K562 (cell line): ENCODE data around the gene ISM1. TPM values are rescaled to one million over a fixed set of nuclear protein-coding genes. Genes with fewer than 3 reads are reported as not detected.

Experiments
- ATAC-seq: fragments of 200-7000 bp; cut with Tn5 transposase; 3 replicates; pipeline ENCODE4 v1.9.1; 2020; ENCODE audit warnings: moderate library complexity
- BruUV-seq: library from RNA; stranded (reverse); fragments of 400-500 nt; replicated peaks from 2 replicates; lab custom pipeline; 2021; lab: Mats Ljungman, UMichigan
- CTCF ChIA-PET: fragments of 300-600 bp; formaldehyde crosslinking; extraction: SDS; loops from one replicate; lab custom pipeline; 2021; ENCODE audit warnings: low intra/inter-chr PET ratio; lab: Yijun Ruan, JAX
- POLR2A ChIA-PET: fragments of 300-600, 350-650 bp; sonication (Branson Sonifier 250); formaldehyde crosslinking; extraction: SDS; loops from one replicate; lab custom pipeline; 2021; ENCODE audit warnings: antibody characterized with exemption, inconsistent platforms; lab: Yijun Ruan, JAX
- DNase-seq, 4 experiments: peaks; one replicate each; pipeline versions ENCODE4 v3.0.0 to v3.0.0-alpha.2; 2011 to 2018; ENCODE audit warnings: low spot score in 3 of 4, mixed read lengths in 3 of 4; ENCODE audit errors: extremely low read depth in 1 of 4
- FAIRE-seq: peaks from 2 replicates; lab custom pipeline; 2011; peaks lifted over from hg19 to GRCh38; lab: Jason Lieb, UNC
- H2AFZ ChIP-seq: 2 replicates; pipeline ENCODE4 v1.6.0; 2011; ENCODE audit warnings: low read depth, low read length, control low read depth, inconsistent platforms
- H3K27ac ChIP-seq: fragments of 200-600 bp; 3 replicates; pipeline ENCODE4 v1.8.0; 2011; ENCODE audit warnings: low read depth, mild to moderate bottlenecking, control low read depth, inconsistent platforms, low read length, moderate library complexity, mixed read lengths; ENCODE audit errors: extremely low read depth
- H3K27me3 ChIP-seq, 2 experiments: fragments of 300-600 bp in 1 of 2; 2 replicates in 1 of 2; 3 replicates in 1 of 2; pipeline versions ENCODE4 v1.6.0 to v1.8.0; 2011; ENCODE audit warnings: inconsistent platforms in 2 of 2, low read length in 2 of 2, mild to moderate bottlenecking in 1 of 2, mixed read lengths in 1 of 2, moderate library complexity in 1 of 2; ENCODE audit not compliant: control insufficient read depth in 2 of 2, insufficient read depth in 2 of 2
- H3K36me3 ChIP-seq: fragments of 300-600 bp; 3 replicates; pipeline ENCODE4 v1.8.0; 2011; ENCODE audit warnings: mild to moderate bottlenecking, low read length, inconsistent platforms; ENCODE audit not compliant: control insufficient read depth, insufficient read depth
- H3K4me1 ChIP-seq, 2 experiments: fragments of 200-600 bp in 1 of 2; replicated peaks in 1 of 2; 2 replicates in 1 of 2; 3 replicates in 1 of 2; pipeline versions ENCODE4 v1.5.1 to v1.8.0; 2011; ENCODE audit warnings: inconsistent platforms in 2 of 2, low read length in 2 of 2, mild to moderate bottlenecking in 1 of 2, mixed read lengths in 1 of 2, moderate library complexity in 1 of 2; ENCODE audit not compliant: control insufficient read depth in 2 of 2, insufficient read depth in 2 of 2
- H3K4me2 ChIP-seq: 2 replicates; pipeline ENCODE4 v1.6.1; 2011; ENCODE audit warnings: low read length, control low read depth, inconsistent platforms, mixed read lengths; ENCODE audit not compliant: insufficient read depth
- H3K4me3 ChIP-seq: fragments of 200-600 bp; sonication (generic), shearing (Covaris generic); 2 replicates; pipeline ENCODE4 v1.5.1; 2016; ENCODE audit warnings: control low read depth, inconsistent platforms
- H3K79me2 ChIP-seq: fragments of 200-600 bp; 3 replicates; pipeline ENCODE4 v1.8.0; 2011; ENCODE audit warnings: low read length, inconsistent platforms; ENCODE audit not compliant: control insufficient read depth, insufficient read depth
- H3K9ac ChIP-seq, 2 experiments: 2 replicates each; pipeline versions ENCODE4 v1.6.0 to v1.6.1; 2011; ENCODE audit warnings: low read depth in 2 of 2, low read length in 2 of 2, control low read depth in 1 of 2, inconsistent platforms in 1 of 2, mild to moderate bottlenecking in 1 of 2, mixed read lengths in 1 of 2; ENCODE audit not compliant: insufficient read depth in 1 of 2
- H3K9me1 ChIP-seq: one replicate; pipeline ENCODE4 v1.6.0; 2011; ENCODE audit warnings: inconsistent platforms, mild to moderate bottlenecking, low read length, moderate library complexity; ENCODE audit not compliant: control insufficient read depth, insufficient read depth
- H3K9me3 ChIP-seq: replicated peaks from 2 replicates; pipeline ENCODE4 v1.5.1; 2011; ENCODE audit warnings: low read depth, low read length, inconsistent platforms; ENCODE audit not compliant: control insufficient read depth, insufficient read depth
- H4K20me1 ChIP-seq: replicated peaks from 2 replicates; pipeline ENCODE4 v1.6.1; 2011; ENCODE audit warnings: low read length, inconsistent platforms, mixed read lengths; ENCODE audit not compliant: control insufficient read depth, insufficient read depth
- BCOR ChIP-seq: fragments of 450-650 bp; IDR thresholded peaks from 2 replicates; pipeline ENCODE4 v1.6.1; 2016
- E2F8 ChIP-seq: fragments of 450-650 bp; IDR thresholded peaks from 2 replicates; pipeline ENCODE4 v1.7.1; 2018; ENCODE audit warnings: mild to moderate bottlenecking, low read depth; ENCODE audit not compliant: partially characterized antibody
- FOXP1 ChIP-seq: sonication (generic); formaldehyde crosslinking; IDR thresholded peaks from 2 replicates; pipeline ENCODE4 v1.8.0; 2022; ENCODE audit warnings: mild to moderate bottlenecking, missing genetic modification reagents
- GABPB1 ChIP-seq: sonication (generic); formaldehyde crosslinking; IDR thresholded peaks from 2 replicates; pipeline ENCODE4 v1.8.0; 2022; ENCODE audit warnings: mild to moderate bottlenecking, missing genetic modification reagents
- MIER1 ChIP-seq: fragments of 450-650 bp; IDR thresholded peaks from 2 replicates; pipeline ENCODE4 v1.6.1; 2016; ENCODE audit warnings: antibody characterized with exemption, mild to moderate bottlenecking, low read depth
- NELFE ChIP-seq: IDR thresholded peaks from 2 replicates; pipeline ENCODE4 v1.6.1; 2011; ENCODE audit warnings: mild to moderate bottlenecking; ENCODE audit not compliant: insufficient read depth, insufficient read length
- UBTF ChIP-seq, 2 experiments: IDR thresholded peaks; 2 replicates each; pipeline ENCODE4 v1.6.1; 2012; ENCODE audit warnings: improper control_type of control experiment in 2 of 2, low read depth in 2 of 2, low read length in 2 of 2, borderline replicate concordance in 1 of 2
- ZNF561 ChIP-seq: fragments of 450-650 bp; formaldehyde crosslinking; conservative IDR thresholded peaks from 2 replicates; pipeline ENCODE4 v1.4.0; 2020; ENCODE audit warnings: mild to moderate bottlenecking, moderate library complexity
- ZNF717 ChIP-seq: fragments of 250-450 bp; sonication (Bioruptor Pico); IDR thresholded peaks from 2 replicates; pipeline ENCODE4 v1.5.0; 2021
- WGBS: fragments of 100-300 bp; shearing (Covaris generic); methylation state at CpG from one replicate; pipeline ENCODE4 v1.1.6; 2016; ENCODE audit warnings: low coverage, mixed read lengths; ENCODE audit not compliant: insufficient coverage; ENCODE audit errors: missing lambda C conversion rate; 5-methylcytosine and 5-hydroxymethylcytosine counted together
- in situ Hi-C: fragments of 300-500 bp; cut with MboI; formaldehyde crosslinking; loops from 4 replicates; pipeline ENCODE4 v1.15.0; 2018; ENCODE audit warnings: inconsistent platforms, mixed read lengths
- intact Hi-C: fragments of 100-400 bp; cut with micrococcal nuclease; formaldehyde crosslinking; loops from 2 replicates; pipeline ENCODE4 v1.14.2; 2022
- polyA plus RNA-seq, 8 experiments: library from polyadenylated mRNA; depleted of rRNA in 4 of 8; stranded (reverse) in 5 of 8; unstranded in 3 of 8; fragments of >200 nt; fragmentation: Nextera tagmentation in 2 of 8; fragmentation: Illumina TruSeq in 1 of 8; extraction: Ambion mirVana in 2 of 8; extraction: Trizol in 1 of 8; gene quantifications; 2 replicates each; pipeline versions ENCODE4 v1.2.1 to v1.2.3, GENCODE V29; 2011 to 2014; ENCODE audit warnings: inconsistent platforms in 1 of 8, missing spikeins in 1 of 8
- total RNA-seq, 7 experiments: library from RNA; depleted of rRNA in 6 of 7; stranded (reverse); fragments of >200 nt in 6 of 7; fragmentation: Illumina TruSeq in 2 of 7; extraction: Trizol in 2 of 7; gene quantifications; 2 replicates each; pipeline versions ENCODE4 v1.2.1 to v1.2.3, GENCODE V29; 2011 to 2021; ENCODE audit warnings: low replicate concordance in 1 of 7

ISM1 gene
- total and polyA plus RNA-seq, 9 of the 15 experiments (the other 6 are each of a cell fraction or from before 2014, with no cell fraction given): not detected

DNA sequence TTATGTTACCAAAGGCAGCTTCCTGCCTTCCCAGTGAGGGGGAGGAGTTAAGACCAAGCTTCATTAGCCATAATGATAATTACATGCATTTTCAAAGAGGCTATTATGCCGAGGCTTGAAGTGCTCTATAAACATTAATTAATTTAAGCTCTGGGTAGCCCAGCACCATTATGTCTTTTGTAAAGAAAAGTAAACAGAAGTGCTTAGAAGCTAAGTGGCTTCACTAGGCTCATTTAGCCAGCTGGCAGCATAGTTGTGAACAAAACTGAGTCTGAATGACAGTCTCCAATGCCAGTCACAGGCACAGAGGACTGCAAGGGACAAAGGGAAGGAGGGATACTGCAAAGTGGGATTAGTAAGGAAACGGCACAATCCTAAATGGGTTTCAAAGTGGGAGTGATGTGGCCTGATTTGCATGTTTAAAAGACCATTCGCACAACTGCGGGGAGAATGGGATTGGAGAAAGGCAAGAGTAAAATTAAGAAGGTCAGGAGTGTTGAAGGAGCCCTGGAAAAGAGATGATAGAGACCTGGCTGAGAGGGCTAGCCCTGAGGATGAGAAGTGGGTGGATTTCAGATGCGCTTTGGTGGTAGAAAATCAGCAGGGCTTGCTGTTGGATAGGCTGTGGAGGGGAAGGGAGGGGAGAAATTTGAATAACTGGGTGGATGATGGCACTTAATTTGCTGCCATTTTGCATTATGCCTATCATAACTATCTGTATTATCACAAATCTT, 20.1 kb upstream of the ISM1 start:
- ChIA-PET POLR2A (no interaction called here), CTCF (no interaction called here)
- no peak overlapping the region for H3K4me2 ChIP-seq
- H3K9me1 ChIP-seq: no peaks in the 10 kb centered on the region
- intact Hi-C loops (no loop called here), in situ Hi-C loops (no loop called here)
- WGBS: 0% methylated on average over 4 of the region's 5 CpGs
- no peaks in the 10 kb centered on the region for H3K9me3 ChIP-seq
- TF ChIP-seq ZNF561 (CRISPR knock-in tag): no peak
- TF ChIP-seq GABPB1 (CRISPR knock-in tag): no peak
- no peak for TF ChIP-seq UBTF (IDR thresholded peaks at IDR 0.05; ENCODE audit: borderline replicate concordance in 1 of 2, low read depth in 2 of 2, low read length in 2 of 2)
- TF ChIP-seq ZNF717 (CRISPR knock-in tag): no peak
- no peak for TF ChIP-seq FOXP1 (CRISPR knock-in tag)
- no peak for TF ChIP-seq E2F8
- no peak for TF ChIP-seq BCOR
- no peak for TF ChIP-seq NELFE
- no peak for TF ChIP-seq MIER1
- no peaks in the 10 kb centered on the region for H3K79me2 ChIP-seq
- no peak for FAIRE-seq
- DNase-seq: no peak
- H2AFZ ChIP-seq: no peak overlapping the region
- no peak overlapping the region for H3K27ac ChIP-seq
- no peaks in the 10 kb centered on the region for H3K36me3 ChIP-seq
- H3K27me3 ChIP-seq: no peaks in the 10 kb centered on the region
- H3K4me3 ChIP-seq: no peak overlapping the region
- H3K9ac ChIP-seq: no peak overlapping the region
- BruUV-seq: no TSS peak
- no peak for ATAC-seq
- no peaks in the 10 kb centered on the region for H3K4me1 ChIP-seq
- H4K20me1 ChIP-seq: no peaks in the 10 kb centered on the region
